ENCODE results near the gene KCNH2.

The KCNH2 gene

DNA sequence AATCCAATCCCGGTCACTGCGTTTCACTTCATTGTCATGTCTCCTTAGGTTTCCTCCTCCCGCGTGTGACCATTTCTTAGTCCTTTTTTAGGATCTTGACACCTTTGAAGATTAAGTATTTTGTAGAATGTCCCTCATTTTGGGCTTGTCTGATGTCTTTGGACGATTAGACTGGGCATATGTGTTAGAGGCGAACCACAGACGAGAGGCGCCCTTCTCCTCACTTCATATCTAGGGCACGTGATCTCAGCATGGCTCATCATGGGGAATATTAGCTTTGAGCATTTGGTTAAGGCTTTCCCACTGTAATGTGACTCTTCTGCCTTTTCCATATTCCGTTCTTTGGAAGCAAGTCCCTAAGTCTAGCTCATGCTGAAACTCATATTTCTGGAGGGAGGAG lies 59.0 kb downstream of the KCNH2 start:
- Histone ChIP-seq H3K9me3 (ENCODE audit: control insufficient read depth, insufficient read depth, low read depth, low read length) (no peaks in the 10 kb centered on the region), H3K36me3 (ENCODE audit: control insufficient read depth in 2 of 2, insufficient read depth in 1 of 2, low read length in 2 of 2) (no peaks in the 10 kb centered on the region), H3K27ac (ENCODE audit: extremely low read depth, low read depth, low read length) (no peak overlapping the region), H3K4me1 (ENCODE audit: control insufficient read depth, insufficient read depth, low read length) (no peaks in the 10 kb centered on the region), H3K4me3 (ENCODE audit: low read depth, low read length) (no peak overlapping the region)
- POLR2A ChIA-PET = no interaction called here
- TF ChIP-seq ZNF302 (tag by site-specific recombination; IDR thresholded peaks at IDR 0.05; ENCODE audit: low read depth) (no peak), KLF7 (tag by site-specific recombination; IDR thresholded peaks at IDR 0.05; ENCODE audit: borderline replicate concordance) (no peak), SALL2 (tag by site-specific recombination; IDR thresholded peaks at IDR 0.05; ENCODE audit: borderline replicate concordance) (no peak), GLI4 (tag by site-specific recombination; IDR thresholded peaks at IDR 0.05) (no peak), IKZF3 (tag by site-specific recombination; IDR thresholded peaks at IDR 0.05) (no peak), SP3 (tag by site-specific recombination; IDR thresholded peaks at IDR 0.05) (no peak), ZNF433 (tag by site-specific recombination; IDR thresholded peaks at IDR 0.05; ENCODE audit: low read depth) (no peak), KLF8 (tag by site-specific recombination; IDR thresholded peaks at IDR 0.05) (no peak), ZNF530 (tag by site-specific recombination; IDR thresholded peaks at IDR 0.05; ENCODE audit: low read depth) (no peak)
- TF ChIP-seq, protein P1, sequence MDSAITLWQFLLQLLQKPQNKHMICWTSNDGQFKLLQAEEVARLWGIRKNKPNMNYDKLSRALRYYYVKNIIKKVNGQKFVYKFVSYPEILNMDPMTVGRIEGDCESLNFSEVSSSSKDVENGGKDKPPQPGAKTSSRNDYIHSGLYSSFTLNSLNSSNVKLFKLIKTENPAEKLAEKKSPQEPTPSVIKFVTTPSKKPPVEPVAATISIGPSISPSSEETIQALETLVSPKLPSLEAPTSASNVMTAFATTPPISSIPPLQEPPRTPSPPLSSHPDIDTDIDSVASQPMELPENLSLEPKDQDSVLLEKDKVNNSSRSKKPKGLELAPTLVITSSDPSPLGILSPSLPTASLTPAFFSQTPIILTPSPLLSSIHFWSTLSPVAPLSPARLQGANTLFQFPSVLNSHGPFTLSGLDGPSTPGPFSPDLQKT (IDR thresholded peaks at IDR 0.05; ENCODE audit: borderline replicate concordance, low read depth, low read length) = no peak
- TF ChIP-seq, protein P2, sequence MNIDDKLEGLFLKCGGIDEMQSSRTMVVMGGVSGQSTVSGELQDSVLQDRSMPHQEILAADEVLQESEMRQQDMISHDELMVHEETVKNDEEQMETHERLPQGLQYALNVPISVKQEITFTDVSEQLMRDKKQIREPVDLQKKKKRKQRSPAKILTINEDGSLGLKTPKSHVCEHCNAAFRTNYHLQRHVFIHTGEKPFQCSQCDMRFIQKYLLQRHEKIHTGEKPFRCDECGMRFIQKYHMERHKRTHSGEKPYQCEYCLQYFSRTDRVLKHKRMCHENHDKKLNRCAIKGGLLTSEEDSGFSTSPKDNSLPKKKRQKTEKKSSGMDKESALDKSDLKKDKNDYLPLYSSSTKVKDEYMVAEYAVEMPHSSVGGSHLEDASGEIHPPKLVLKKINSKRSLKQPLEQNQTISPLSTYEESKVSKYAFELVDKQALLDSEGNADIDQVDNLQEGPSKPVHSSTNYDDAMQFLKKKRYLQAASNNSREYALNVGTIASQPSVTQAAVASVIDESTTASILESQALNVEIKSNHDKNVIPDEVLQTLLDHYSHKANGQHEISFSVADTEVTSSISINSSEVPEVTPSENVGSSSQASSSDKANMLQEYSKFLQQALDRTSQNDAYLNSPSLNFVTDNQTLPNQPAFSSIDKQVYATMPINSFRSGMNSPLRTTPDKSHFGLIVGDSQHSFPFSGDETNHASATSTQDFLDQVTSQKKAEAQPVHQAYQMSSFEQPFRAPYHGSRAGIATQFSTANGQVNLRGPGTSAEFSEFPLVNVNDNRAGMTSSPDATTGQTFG (tag by site-specific recombination; IDR thresholded peaks at IDR 0.05; ENCODE audit: borderline replicate concordance) = no peak
- TF ChIP-seq, protein P3, sequence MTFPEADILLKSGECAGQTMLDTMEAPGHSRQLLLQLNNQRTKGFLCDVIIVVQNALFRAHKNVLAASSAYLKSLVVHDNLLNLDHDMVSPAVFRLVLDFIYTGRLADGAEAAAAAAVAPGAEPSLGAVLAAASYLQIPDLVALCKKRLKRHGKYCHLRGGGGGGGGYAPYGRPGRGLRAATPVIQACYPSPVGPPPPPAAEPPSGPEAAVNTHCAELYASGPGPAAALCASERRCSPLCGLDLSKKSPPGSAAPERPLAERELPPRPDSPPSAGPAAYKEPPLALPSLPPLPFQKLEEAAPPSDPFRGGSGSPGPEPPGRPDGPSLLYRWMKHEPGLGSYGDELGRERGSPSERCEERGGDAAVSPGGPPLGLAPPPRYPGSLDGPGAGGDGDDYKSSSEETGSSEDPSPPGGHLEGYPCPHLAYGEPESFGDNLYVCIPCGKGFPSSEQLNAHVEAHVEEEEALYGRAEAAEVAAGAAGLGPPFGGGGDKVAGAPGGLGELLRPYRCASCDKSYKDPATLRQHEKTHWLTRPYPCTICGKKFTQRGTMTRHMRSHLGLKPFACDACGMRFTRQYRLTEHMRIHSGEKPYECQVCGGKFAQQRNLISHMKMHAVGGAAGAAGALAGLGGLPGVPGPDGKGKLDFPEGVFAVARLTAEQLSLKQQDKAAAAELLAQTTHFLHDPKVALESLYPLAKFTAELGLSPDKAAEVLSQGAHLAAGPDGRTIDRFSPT (tag by site-specific recombination; IDR thresholded peaks at IDR 0.05) = no peak
- CTCF ChIA-PET = interaction anchor here (0.6 to 4.7 kb wide), 4 partner anchors 10 to 70 kb away, joined by 3 to 20 read pairs (median 4); no protein-coding TSS in a partner anchor

DNA sequence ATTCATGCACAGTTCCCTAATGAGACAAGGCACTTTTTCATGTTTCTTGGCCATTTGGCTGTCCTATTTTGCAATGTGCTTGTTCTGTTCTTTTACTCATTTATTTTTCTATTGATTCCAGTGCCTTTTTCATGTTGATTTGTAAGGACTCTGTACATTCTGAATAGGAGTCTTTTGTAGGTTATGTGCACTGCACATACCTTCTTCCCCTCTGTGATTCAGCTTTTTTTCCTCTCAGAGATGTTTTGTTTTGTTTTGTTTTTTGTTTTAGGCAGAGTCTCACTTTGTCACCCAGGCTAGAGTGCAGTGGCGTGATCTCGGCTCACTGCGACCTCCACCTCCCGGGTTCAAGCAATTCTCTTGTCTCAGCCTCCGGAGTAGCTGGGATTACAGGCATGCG lies 59.7 kb downstream of the KCNH2 start:
- H3K9me3 ChIP-seq (ENCODE audit: control insufficient read depth, insufficient read depth, low read depth, low read length) = no peaks in the 10 kb centered on the region
- H3K36me3 ChIP-seq (ENCODE audit: control insufficient read depth in 2 of 2, insufficient read depth in 1 of 2, low read length in 2 of 2) = no peaks in the 10 kb centered on the region
- H3K4me3 ChIP-seq (ENCODE audit: low read depth, low read length) = no peak overlapping the region
- no peak overlapping the region for H3K27ac ChIP-seq (ENCODE audit: extremely low read depth, low read depth, low read length)
- no peaks in the 10 kb centered on the region for H3K4me1 ChIP-seq (ENCODE audit: control insufficient read depth, insufficient read depth, low read length)
- ChIA-PET POLR2A (interaction anchor here (0.6 kb wide), 1 partner anchor 1227 kb away, joined by 5 read pairs; no protein-coding TSS in a partner anchor), CTCF (interaction anchor here (1.0 to 4.7 kb wide), 4 partner anchors 11 to 192 kb away, joined by 3 to 20 read pairs (median 4); no protein-coding TSS in a partner anchor)
- TF ChIP-seq ZNF670 (tag by site-specific recombination; IDR thresholded peaks at IDR 0.05; ENCODE audit: low read depth) (no peak), ZNF549 (tag by site-specific recombination; IDR thresholded peaks at IDR 0.05) (no peak), ZNF621 (tag by site-specific recombination; IDR thresholded peaks at IDR 0.05) (no peak), ZNF626 (tag by site-specific recombination; IDR thresholded peaks at IDR 0.05) (no peak), ZNF23 (tag by site-specific recombination; IDR thresholded peaks at IDR 0.05; ENCODE audit: borderline replicate concordance) (no peak), MZF1 (tag by site-specific recombination; IDR thresholded peaks at IDR 0.05; ENCODE audit: borderline replicate concordance) (no peak), ZNF610 (tag by site-specific recombination; IDR thresholded peaks at IDR 0.05; ENCODE audit: borderline replicate concordance) (no peak), ZNF701 (tag by site-specific recombination; IDR thresholded peaks at IDR 0.05) (no peak), KLF1 (tag by site-specific recombination; IDR thresholded peaks at IDR 0.05) (no peak), ZNF623 (tag by site-specific recombination; IDR thresholded peaks at IDR 0.05) (no peak)
- TF ChIP-seq, protein P4, sequence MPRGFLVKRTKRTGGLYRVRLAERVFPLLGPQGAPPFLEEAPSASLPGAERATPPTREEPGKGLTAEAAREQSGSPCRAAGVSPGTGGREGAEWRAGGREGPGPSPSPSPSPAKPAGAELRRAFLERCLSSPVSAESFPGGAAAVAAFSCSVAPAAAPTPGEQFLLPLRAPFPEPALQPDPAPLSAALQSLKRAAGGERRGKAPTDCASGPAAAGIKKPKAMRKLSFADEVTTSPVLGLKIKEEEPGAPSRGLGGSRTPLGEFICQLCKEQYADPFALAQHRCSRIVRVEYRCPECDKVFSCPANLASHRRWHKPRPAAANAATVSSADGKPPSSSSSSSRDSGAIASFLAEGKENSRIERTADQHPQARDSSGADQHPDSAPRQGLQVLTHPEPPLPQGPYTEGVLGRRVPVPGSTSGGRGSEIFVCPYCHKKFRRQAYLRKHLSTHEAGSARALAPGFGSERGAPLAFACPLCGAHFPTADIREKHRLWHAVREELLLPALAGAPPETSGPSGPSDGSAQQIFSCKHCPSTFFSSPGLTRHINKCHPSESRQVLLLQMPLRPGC (tag by site-specific recombination; IDR thresholded peaks at IDR 0.05) = no peak
- TF ChIP-seq, protein P5, sequence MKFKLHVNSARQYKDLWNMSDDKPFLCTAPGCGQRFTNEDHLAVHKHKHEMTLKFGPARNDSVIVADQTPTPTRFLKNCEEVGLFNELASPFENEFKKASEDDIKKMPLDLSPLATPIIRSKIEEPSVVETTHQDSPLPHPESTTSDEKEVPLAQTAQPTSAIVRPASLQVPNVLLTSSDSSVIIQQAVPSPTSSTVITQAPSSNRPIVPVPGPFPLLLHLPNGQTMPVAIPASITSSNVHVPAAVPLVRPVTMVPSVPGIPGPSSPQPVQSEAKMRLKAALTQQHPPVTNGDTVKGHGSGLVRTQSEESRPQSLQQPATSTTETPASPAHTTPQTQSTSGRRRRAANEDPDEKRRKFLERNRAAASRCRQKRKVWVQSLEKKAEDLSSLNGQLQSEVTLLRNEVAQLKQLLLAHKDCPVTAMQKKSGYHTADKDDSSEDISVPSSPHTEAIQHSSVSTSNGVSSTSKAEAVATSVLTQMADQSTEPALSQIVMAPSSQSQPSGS (tag by site-specific recombination; IDR thresholded peaks at IDR 0.05; ENCODE audit: low read depth) = no peak

Data from HEK293 (cell line).